ENCODE results near the gene ZNF695.

Gene ZNF695

GRCh38 chr1:247007511-247008405, at the start of gene ZNF695:
Gene ZNF695 (minus strand): TSS chr1:247008057. CDS start chr1:247007908, 149 bp downstream.
- Histone ChIP-seq H3K9ac (no peak within 1 kb of the TSS), H3K36me3 (ENCODE audit: control insufficient read depth, insufficient read depth, low read length) (no peaks in the 10 kb centered on the region), H3K79me2 (no peaks in the 10 kb centered on the region), H3K4me2 (ENCODE audit: low read length) (peak within 1 kb of the TSS; percentile 83), H2AFZ (peak within 1 kb of the TSS; percentile 22), H3K4me3 (ENCODE audit: low read depth, low read length) (peak within 1 kb of the TSS; percentile 65), H3K27me3 (ENCODE audit: control insufficient read depth, insufficient read depth, low read length) (no peaks in the 10 kb centered on the region), H3K9me3 (ENCODE audit: control insufficient read depth, low read length) (no peaks in the 10 kb centered on the region), H3K27ac (no peak within 1 kb of the TSS), H3K4me1 (no peaks in the 10 kb centered on the region)
- TF ChIP-seq, protein P1, sequence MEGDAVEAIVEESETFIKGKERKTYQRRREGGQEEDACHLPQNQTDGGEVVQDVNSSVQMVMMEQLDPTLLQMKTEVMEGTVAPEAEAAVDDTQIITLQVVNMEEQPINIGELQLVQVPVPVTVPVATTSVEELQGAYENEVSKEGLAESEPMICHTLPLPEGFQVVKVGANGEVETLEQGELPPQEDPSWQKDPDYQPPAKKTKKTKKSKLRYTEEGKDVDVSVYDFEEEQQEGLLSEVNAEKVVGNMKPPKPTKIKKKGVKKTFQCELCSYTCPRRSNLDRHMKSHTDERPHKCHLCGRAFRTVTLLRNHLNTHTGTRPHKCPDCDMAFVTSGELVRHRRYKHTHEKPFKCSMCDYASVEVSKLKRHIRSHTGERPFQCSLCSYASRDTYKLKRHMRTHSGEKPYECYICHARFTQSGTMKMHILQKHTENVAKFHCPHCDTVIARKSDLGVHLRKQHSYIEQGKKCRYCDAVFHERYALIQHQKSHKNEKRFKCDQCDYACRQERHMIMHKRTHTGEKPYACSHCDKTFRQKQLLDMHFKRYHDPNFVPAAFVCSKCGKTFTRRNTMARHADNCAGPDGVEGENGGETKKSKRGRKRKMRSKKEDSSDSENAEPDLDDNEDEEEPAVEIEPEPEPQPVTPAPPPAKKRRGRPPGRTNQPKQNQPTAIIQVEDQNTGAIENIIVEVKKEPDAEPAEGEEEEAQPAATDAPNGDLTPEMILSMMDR (IDR thresholded peaks at IDR 0.05), result no peak

GRCh38 chr1:247056071-247056470, 48.2 kb upstream of the ZNF695 start:
- no peak overlapping the region for H3K27ac ChIP-seq
- H2AFZ ChIP-seq, result no peak overlapping the region
- H3K27me3 ChIP-seq (ENCODE audit: control insufficient read depth, insufficient read depth, low read length), result no peaks in the 10 kb centered on the region
- no peak overlapping the region for H3K4me2 ChIP-seq (ENCODE audit: low read length)
- no peaks in the 10 kb centered on the region for H3K79me2 ChIP-seq
- no peaks in the 10 kb centered on the region for H3K9me3 ChIP-seq (ENCODE audit: control insufficient read depth, low read length)
- no peak overlapping the region for H3K9ac ChIP-seq
- H3K4me3 ChIP-seq (ENCODE audit: low read depth, low read length), result no peak overlapping the region
- no peaks in the 10 kb centered on the region for H3K4me1 ChIP-seq
- H3K36me3 ChIP-seq (ENCODE audit: control insufficient read depth, insufficient read depth, low read length), result no peaks in the 10 kb centered on the region
- TF ChIP-seq, protein P1 (IDR thresholded peaks at IDR 0.05), result no peak

GRCh38 chr1:247054992-247055415, 47.1 kb upstream of the ZNF695 start:
- no peaks in the 10 kb centered on the region for H3K9me3 ChIP-seq (ENCODE audit: control insufficient read depth, low read length)

GRCh38 chr1:247047702-247048101, 39.8 kb upstream of the ZNF695 start:
- no peaks in the 10 kb centered on the region for H3K4me1 ChIP-seq
- H3K4me2 ChIP-seq (ENCODE audit: low read length), result no peak overlapping the region
- H3K9ac ChIP-seq, result no peak overlapping the region
- H3K27ac ChIP-seq, result no peak overlapping the region
- peaks cover 3% of the 10 kb centered on the region for H3K36me3 ChIP-seq (ENCODE audit: control insufficient read depth, insufficient read depth, low read length)
- no peaks in the 10 kb centered on the region for H3K79me2 ChIP-seq
- H3K9me3 ChIP-seq (ENCODE audit: control insufficient read depth, low read length), result no peaks in the 10 kb centered on the region
- H2AFZ ChIP-seq, result no peak overlapping the region
- H3K27me3 ChIP-seq (ENCODE audit: control insufficient read depth, insufficient read depth, low read length), result no peaks in the 10 kb centered on the region
- TF ChIP-seq, protein P1 (IDR thresholded peaks at IDR 0.05), result no peak
- H3K4me3 ChIP-seq (ENCODE audit: low read depth, low read length), result no peak overlapping the region

More at GRCh38 chr1:247054992-247055415, 47.1 kb upstream of the ZNF695 start:
- no peaks in the 10 kb centered on the region for H3K4me1 ChIP-seq
- no peak overlapping the region for H3K27ac ChIP-seq
- no peak overlapping the region for H2AFZ ChIP-seq
- no peak overlapping the region for H3K4me2 ChIP-seq (ENCODE audit: low read length)
- TF ChIP-seq, protein P1 (IDR thresholded peaks at IDR 0.05), result no peak
- H3K4me3 ChIP-seq (ENCODE audit: low read depth, low read length), result no peak overlapping the region
- H3K79me2 ChIP-seq, result no peaks in the 10 kb centered on the region
- no peaks in the 10 kb centered on the region for H3K36me3 ChIP-seq (ENCODE audit: control insufficient read depth, insufficient read depth, low read length)
- H3K27me3 ChIP-seq (ENCODE audit: control insufficient read depth, insufficient read depth, low read length), result no peaks in the 10 kb centered on the region
- H3K9ac ChIP-seq, result no peak overlapping the region
